ENCODE data around the gene KDM2A. TPM values are rescaled to one million over a fixed set of nuclear protein-coding genes. Genes with fewer than 3 reads are reported as not detected.
A peak's percentile ranks its signal among the peaks of the same experiment; 100 is the strongest.

Gene KDM2A
- total and polyA plus RNA-seq, 2 of the 13 experiments (the other 11 are each of a cell fraction or from before 2014, with no cell fraction given) = 31.3 to 31.4 TPM

DNA sequence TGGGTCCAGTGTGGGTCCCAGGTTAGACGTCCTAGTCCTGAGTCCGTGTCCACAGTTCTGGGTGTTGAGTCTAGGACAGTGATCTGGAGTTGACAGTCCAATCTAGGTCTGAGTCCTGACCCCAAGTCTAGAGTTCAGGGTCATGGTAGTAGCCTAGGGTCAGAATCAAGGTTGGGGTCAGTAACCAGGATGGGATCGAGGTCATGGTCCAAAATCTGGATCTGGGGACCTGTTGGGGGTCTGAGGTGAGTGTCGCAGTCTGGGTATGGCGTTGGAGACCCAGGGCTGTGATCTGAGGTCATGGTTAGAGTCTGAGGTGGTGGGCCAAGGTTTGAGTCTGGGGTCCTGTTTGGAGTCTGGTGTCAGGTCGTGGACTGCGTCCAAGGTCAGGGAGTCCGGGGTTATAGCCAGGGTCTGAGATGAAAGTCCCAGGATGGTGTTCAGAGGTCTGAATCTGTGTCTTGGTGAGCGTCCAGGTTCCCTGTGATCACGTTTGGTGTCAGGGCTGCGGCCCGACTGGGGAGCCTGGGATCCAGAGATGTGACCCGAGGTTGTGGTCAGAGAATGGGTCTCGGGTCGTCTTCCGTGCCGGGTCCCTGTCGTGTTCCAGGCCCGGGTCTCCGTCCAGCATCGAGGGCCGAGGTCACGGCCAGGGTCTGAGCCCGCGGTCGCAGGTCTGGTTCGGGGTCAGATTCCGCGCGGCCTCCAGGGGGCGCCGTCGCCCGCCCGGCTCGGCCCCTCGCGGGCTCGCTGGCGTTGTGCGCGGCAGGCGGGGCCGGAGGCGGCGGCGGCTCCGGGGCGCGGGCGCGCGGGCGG lies 146.8 kb downstream of the KDM2A start (continued):
- TF ChIP-seq, protein P1, sequence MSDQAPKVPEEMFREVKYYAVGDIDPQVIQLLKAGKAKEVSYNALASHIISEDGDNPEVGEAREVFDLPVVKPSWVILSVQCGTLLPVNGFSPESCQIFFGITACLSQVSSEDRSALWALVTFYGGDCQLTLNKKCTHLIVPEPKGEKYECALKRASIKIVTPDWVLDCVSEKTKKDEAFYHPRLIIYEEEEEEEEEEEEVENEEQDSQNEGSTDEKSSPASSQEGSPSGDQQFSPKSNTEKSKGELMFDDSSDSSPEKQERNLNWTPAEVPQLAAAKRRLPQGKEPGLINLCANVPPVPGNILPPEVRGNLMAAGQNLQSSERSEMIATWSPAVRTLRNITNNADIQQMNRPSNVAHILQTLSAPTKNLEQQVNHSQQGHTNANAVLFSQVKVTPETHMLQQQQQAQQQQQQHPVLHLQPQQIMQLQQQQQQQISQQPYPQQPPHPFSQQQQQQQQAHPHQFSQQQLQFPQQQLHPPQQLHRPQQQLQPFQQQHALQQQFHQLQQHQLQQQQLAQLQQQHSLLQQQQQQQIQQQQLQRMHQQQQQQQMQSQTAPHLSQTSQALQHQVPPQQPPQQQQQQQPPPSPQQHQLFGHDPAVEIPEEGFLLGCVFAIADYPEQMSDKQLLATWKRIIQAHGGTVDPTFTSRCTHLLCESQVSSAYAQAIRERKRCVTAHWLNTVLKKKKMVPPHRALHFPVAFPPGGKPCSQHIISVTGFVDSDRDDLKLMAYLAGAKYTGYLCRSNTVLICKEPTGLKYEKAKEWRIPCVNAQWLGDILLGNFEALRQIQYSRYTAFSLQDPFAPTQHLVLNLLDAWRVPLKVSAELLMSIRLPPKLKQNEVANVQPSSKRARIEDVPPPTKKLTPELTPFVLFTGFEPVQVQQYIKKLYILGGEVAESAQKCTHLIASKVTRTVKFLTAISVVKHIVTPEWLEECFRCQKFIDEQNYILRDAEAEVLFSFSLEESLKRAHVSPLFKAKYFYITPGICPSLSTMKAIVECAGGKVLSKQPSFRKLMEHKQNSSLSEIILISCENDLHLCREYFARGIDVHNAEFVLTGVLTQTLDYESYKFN (CRISPR knock-in tag; conservative IDR thresholded peaks at IDR 0.05) = 0 out of 2 replicates have a peak, but pooled peaks have one; percentile 19
- TF ChIP-seq, protein P2, sequence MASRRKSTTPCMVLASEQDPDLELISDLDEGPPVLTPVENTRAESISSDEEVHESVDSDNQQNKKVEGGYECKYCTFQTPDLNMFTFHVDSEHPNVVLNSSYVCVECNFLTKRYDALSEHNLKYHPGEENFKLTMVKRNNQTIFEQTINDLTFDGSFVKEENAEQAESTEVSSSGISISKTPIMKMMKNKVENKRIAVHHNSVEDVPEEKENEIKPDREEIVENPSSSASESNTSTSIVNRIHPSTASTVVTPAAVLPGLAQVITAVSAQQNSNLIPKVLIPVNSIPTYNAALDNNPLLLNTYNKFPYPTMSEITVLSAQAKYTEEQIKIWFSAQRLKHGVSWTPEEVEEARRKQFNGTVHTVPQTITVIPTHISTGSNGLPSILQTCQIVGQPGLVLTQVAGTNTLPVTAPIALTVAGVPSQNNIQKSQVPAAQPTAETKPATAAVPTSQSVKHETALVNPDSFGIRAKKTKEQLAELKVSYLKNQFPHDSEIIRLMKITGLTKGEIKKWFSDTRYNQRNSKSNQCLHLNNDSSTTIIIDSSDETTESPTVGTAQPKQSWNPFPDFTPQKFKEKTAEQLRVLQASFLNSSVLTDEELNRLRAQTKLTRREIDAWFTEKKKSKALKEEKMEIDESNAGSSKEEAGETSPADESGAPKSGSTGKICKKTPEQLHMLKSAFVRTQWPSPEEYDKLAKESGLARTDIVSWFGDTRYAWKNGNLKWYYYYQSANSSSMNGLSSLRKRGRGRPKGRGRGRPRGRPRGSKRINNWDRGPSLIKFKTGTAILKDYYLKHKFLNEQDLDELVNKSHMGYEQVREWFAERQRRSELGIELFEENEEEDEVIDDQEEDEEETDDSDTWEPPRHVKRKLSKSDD (CRISPR knock-in tag; IDR thresholded peaks at IDR 0.05; ENCODE audit: low read depth) = no peak
- TF ChIP-seq HOXA7 (CRISPR knock-in tag; IDR thresholded peaks at IDR 0.05) = no peak
- TF ChIP-seq SRSF4 (IDR thresholded peaks at IDR 0.05; ENCODE audit: low read depth, low read length, poor library complexity, severe bottlenecking) = no peak
- no peak for TF ChIP-seq SIX1 (CRISPR knock-in tag; IDR thresholded peaks at IDR 0.05; ENCODE audit: borderline replicate concordance)
- no peak for TF ChIP-seq ZNF3 (CRISPR knock-in tag; IDR thresholded peaks at IDR 0.05)
- no peak for TF ChIP-seq YEATS2 (CRISPR knock-in tag; IDR thresholded peaks at IDR 0.05; ENCODE audit: borderline replicate concordance)
- 0 out of 2 replicates have a peak, but pooled peaks have one; percentile 28 for TF ChIP-seq NCOR1 (IDR thresholded peaks at IDR 0.05; ENCODE audit: borderline replicate concordance, low read length)
- TF ChIP-seq NCOA1 (CRISPR knock-in tag; IDR thresholded peaks at IDR 0.05) = no peak
- TF ChIP-seq RBM22 (optimal IDR thresholded peaks at IDR 0.05; ENCODE audit: low read length) = no peak
- TF ChIP-seq SIN3A (IDR thresholded peaks at IDR 0.05; ENCODE audit: borderline replicate concordance, low read depth, low read length) = no peak
- TF ChIP-seq ZNF567 (CRISPR knock-in tag; IDR thresholded peaks at IDR 0.05; ENCODE audit: borderline replicate concordance) = 0 out of 2 replicates have a peak, but pooled peaks have one; percentile 43
- TF ChIP-seq, protein P3, sequence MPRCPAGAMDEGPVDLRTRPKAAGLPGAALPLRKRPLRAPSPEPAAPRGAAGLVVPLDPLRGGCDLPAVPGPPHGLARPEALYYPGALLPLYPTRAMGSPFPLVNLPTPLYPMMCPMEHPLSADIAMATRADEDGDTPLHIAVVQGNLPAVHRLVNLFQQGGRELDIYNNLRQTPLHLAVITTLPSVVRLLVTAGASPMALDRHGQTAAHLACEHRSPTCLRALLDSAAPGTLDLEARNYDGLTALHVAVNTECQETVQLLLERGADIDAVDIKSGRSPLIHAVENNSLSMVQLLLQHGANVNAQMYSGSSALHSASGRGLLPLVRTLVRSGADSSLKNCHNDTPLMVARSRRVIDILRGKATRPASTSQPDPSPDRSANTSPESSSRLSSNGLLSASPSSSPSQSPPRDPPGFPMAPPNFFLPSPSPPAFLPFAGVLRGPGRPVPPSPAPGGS (CRISPR knock-in tag; IDR thresholded peaks at IDR 0.05) = no peak
- peak; percentile 45 for TF ChIP-seq HNF4A (CRISPR knock-in tag; IDR thresholded peaks at IDR 0.05)
- TF ChIP-seq SCMH1 (CRISPR knock-in tag; IDR thresholded peaks at IDR 0.05; ENCODE audit: borderline replicate concordance) = no peak
- TF ChIP-seq ONECUT2 (CRISPR knock-in tag; IDR thresholded peaks at IDR 0.05) = no peak
- peak; percentile 45; the same call in 1 of the 2 replicates for TF ChIP-seq ATF7-NPFF (CRISPR knock-in tag; IDR thresholded peaks at IDR 0.05; ENCODE audit: low read depth)
- TF ChIP-seq ZNF766 (CRISPR knock-in tag; IDR thresholded peaks at IDR 0.05; ENCODE audit: borderline replicate concordance) = no peak
- TF ChIP-seq EED (CRISPR knock-in tag; IDR thresholded peaks at IDR 0.05) = no peak
- TF ChIP-seq, protein P4, sequence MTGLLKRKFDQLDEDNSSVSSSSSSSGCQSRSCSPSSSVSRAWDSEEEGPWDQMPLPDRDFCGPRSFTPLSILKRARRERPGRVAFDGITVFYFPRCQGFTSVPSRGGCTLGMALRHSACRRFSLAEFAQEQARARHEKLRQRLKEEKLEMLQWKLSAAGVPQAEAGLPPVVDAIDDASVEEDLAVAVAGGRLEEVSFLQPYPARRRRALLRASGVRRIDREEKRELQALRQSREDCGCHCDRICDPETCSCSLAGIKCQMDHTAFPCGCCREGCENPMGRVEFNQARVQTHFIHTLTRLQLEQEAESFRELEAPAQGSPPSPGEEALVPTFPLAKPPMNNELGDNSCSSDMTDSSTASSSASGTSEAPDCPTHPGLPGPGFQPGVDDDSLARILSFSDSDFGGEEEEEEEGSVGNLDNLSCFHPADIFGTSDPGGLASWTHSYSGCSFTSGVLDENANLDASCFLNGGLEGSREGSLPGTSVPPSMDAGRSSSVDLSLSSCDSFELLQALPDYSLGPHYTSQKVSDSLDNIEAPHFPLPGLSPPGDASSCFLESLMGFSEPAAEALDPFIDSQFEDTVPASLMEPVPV (CRISPR knock-in tag; IDR thresholded peaks at IDR 0.05) = no peak
